Measurements from ENCODE around the gene TMEM232. TPM values are rescaled to one million over a fixed set of nuclear protein-coding genes. Genes with fewer than 3 reads are reported as not detected.

The TMEM232 gene
- total and polyA plus RNA-seq, 4 donors = 3.4 to 28.3 (median 9.3) TPM

- 54 to 64% methylated on average over 1 of the region's 1 CpG for WGBS, 2 donors
Measured at GRCh38 chr5:110644357-110644756, 82.1 kb downstream of the TMEM232 start.

GRCh38 chr5:110638970-110639902, 87.2 kb downstream of the TMEM232 start:
- ATAC-seq (ENCODE audit: insufficient read depth, low FRiP score) = no peak
- no peak for DNase-seq
- H3K9ac ChIP-seq (ENCODE audit: insufficient read depth in 1 of 2, low read length in 2 of 2) = no peak overlapping the region
- H3K36me3 ChIP-seq (ENCODE audit: control insufficient read depth in 4 of 4, insufficient read depth in 4 of 4, low read length in 4 of 4) = no peaks in the 10 kb centered on the region
- 85 to 92% methylated on average over 3 of the region's 3 CpGs for WGBS, 2 donors
- TF ChIP-seq CTCF (IDR thresholded peaks at IDR 0.05; ENCODE audit: control extremely low read depth, extremely low read depth) = no peak
- no peaks in the 10 kb centered on the region for H3K9me3 ChIP-seq (ENCODE audit: control insufficient read depth in 4 of 4, insufficient read depth in 3 of 4, low read length in 3 of 4)
- no peak overlapping the region for H3K27ac ChIP-seq (ENCODE audit: low read depth in 1 of 2, low read length in 1 of 2)
- H3K27me3 ChIP-seq (ENCODE audit: control insufficient read depth in 3 of 3, insufficient read depth in 3 of 3, low read length in 2 of 3) = no peaks in the 10 kb centered on the region
- H3K4me3 ChIP-seq = no peak overlapping the region
- no peaks in the 10 kb centered on the region for H3K4me1 ChIP-seq (ENCODE audit: control insufficient read depth in 5 of 5, insufficient read depth in 5 of 5, low read length in 5 of 5)

More at GRCh38 chr5:110644357-110644756, 82.1 kb downstream of the TMEM232 start:
- Histone ChIP-seq H3K9me3 (ENCODE audit: control insufficient read depth in 4 of 4, insufficient read depth in 3 of 4, low read length in 3 of 4) (no peaks in the 10 kb centered on the region), H3K27ac (ENCODE audit: low read depth in 1 of 2, low read length in 1 of 2) (no peak overlapping the region), H3K9ac (ENCODE audit: insufficient read depth in 1 of 2, low read length in 2 of 2) (no peak overlapping the region), H3K4me3 (no peak overlapping the region), H3K36me3 (ENCODE audit: control insufficient read depth in 4 of 4, insufficient read depth in 4 of 4, low read length in 4 of 4) (no peaks in the 10 kb centered on the region), H3K4me1 (ENCODE audit: control insufficient read depth in 5 of 5, insufficient read depth in 5 of 5, low read length in 5 of 5) (no peaks in the 10 kb centered on the region), H3K27me3 (ENCODE audit: control insufficient read depth in 3 of 3, insufficient read depth in 3 of 3, low read length in 2 of 3) (no peaks in the 10 kb centered on the region)
- no peak for TF ChIP-seq CTCF (IDR thresholded peaks at IDR 0.05; ENCODE audit: control extremely low read depth, extremely low read depth)
- no peak for DNase-seq
- ATAC-seq (ENCODE audit: insufficient read depth, low FRiP score) = no peak

GRCh38 chr5:110634475-110634874, 92.0 kb downstream of the TMEM232 start:
- ATAC-seq (ENCODE audit: insufficient read depth, low FRiP score) (no peak), DNase-seq (no peak)
- Histone ChIP-seq H3K4me3 (no peak overlapping the region), H3K36me3 (ENCODE audit: control insufficient read depth in 4 of 4, insufficient read depth in 4 of 4, low read length in 4 of 4) (no peaks in the 10 kb centered on the region), H3K9ac (ENCODE audit: insufficient read depth in 1 of 2, low read length in 2 of 2) (no peak overlapping the region), H3K27me3 (ENCODE audit: control insufficient read depth in 3 of 3, insufficient read depth in 3 of 3, low read length in 2 of 3) (no peaks in the 10 kb centered on the region), H3K4me1 (ENCODE audit: control insufficient read depth in 5 of 5, insufficient read depth in 5 of 5, low read length in 5 of 5) (no peaks in the 10 kb centered on the region), H3K9me3 (ENCODE audit: control insufficient read depth in 4 of 4, insufficient read depth in 3 of 4, low read length in 3 of 4) (peaks cover 0 to 7% (median 0%) of the 10 kb centered on the region in 4 donors), H3K27ac (ENCODE audit: low read depth in 1 of 2, low read length in 1 of 2) (no peak overlapping the region)
- TF ChIP-seq CTCF (IDR thresholded peaks at IDR 0.05; ENCODE audit: control extremely low read depth, extremely low read depth) = no peak
